Ovary (tissue), 9 donors: ENCODE measurements around the gene LIN9. TPM values are rescaled to one million over a fixed set of nuclear protein-coding genes. Genes with fewer than 3 reads are reported as not detected.

Experiments used
- DNase-seq, 5 donors: peaks; one replicate each; pipeline ENCODE4 v3.0.0-alpha.2; 2019 to 2020
- H3K27ac ChIP-seq, 2 donors: fragments of 200-600 bp; one replicate each; pipeline versions ENCODE4 v1.5.1 to v1.8.0; 2019 to 2022
- H3K27me3 ChIP-seq: fragments of 200-600 bp; one replicate; pipeline ENCODE4 v1.8.0; 2022
- H3K36me3 ChIP-seq: fragments of 200-600 bp; sonication (generic); one replicate; pipeline ENCODE4 v1.5.1; 2019
- H3K4me1 ChIP-seq: one replicate; pipeline ENCODE4 v1.8.1; 2013; ENCODE audit warnings: mild to moderate bottlenecking, moderate library complexity; ENCODE audit not compliant: insufficient read depth
- H3K4me3 ChIP-seq: fragments of 200-600 bp; sonication (generic); one replicate; pipeline ENCODE4 v1.5.1; 2017
- H3K9me3 ChIP-seq, 2 donors: fragments of 200-600 bp in 1 of 2; sonication (generic) in 1 of 2; one replicate each; pipeline versions ENCODE4 v1.5.1 to v1.8.1; 2013 to 2019; ENCODE audit warnings: mild to moderate bottlenecking in 1 of 2, moderate library complexity in 1 of 2
- CTCF ChIP-seq, 3 donors: fragments of 450-650 bp in 2 of 3; fragments of 200-600 bp in 1 of 3; IDR thresholded peaks; one replicate each; pipeline versions ENCODE4 v1.5.1 to v1.8.0; 2016 to 2022; ENCODE audit warnings: antibody characterized with exemption in 3 of 3, mild to moderate bottlenecking in 1 of 3
- EP300 ChIP-seq: sonication (generic); formaldehyde crosslinking; IDR thresholded peaks from one replicate; pipeline ENCODE4 v1.6.1; 2017; ENCODE audit warnings: antibody characterized with exemption
- POLR2A ChIP-seq: fragments of 450-650 bp; IDR thresholded peaks from one replicate; pipeline ENCODE4 v1.6.1; 2017; ENCODE audit warnings: antibody characterized with exemption, mild to moderate bottlenecking, moderate library complexity
- WGBS, 3 donors: extraction: QIAGEN DNeasy Blood & Tissue Kit in 1 of 3; methylation state at CpG; one replicate each; pipeline versions ENCODE4 v1.1.5 to v1.1.7; 2013 to 2017; 5-methylcytosine and 5-hydroxymethylcytosine counted together
- intact Hi-C, 4 donors: fragments of 100-400 bp; cut with DNase I; formaldehyde crosslinking; loops; one replicate each; pipeline versions ENCODE4 v1.11.0 to v1.15.1; 2022 to 2023
- polyA plus RNA-seq, 2 donors: library from polyadenylated mRNA; stranded (reverse); fragments of 200-250 nt in 1 of 2; fragments of 350-450 nt in 1 of 2; fragmentation: Illumina TruSeq in 1 of 2; extraction: RNeasy Lipid Tissue Mini Kit (QIAGEN cat#74804) in 1 of 2; gene quantifications; one replicate each; pipeline ENCODE4 v1.2.3, GENCODE V29; 2013 to 2014
- total RNA-seq, 7 donors: library from RNA; depleted of rRNA in 2 of 7; stranded (reverse); fragments of >200 nt in 2 of 7; fragmentation: NEBNext Ultra II Directional in 3 of 7; extraction: Animal tissue kit (Norgen Biotek cat#: 25700) in 3 of 7; gene quantifications; one replicate each; pipeline versions ENCODE4 v1.1.0 to v1.2.4, GENCODE V29; 2016 to 2023
- donor health status: DM: no; HTN: no; CAD: no; lungs with moderate emphysema.
- donor health status: DM: no; HTN: no; CAD: no.
- donor health status: Bipolar disorder and iron deficiency.
- donor health status: DM: yes; HTN: yes; CAD: no.
- donor health status: DM: no; HTN: no; CAD: no.
- donor health status: DM: yes; HTN: yes; CAD: no.

The LIN9 gene
- total and polyA plus RNA-seq, 9 donors, result 3.1 to 8.6 (median 4.3) TPM

GRCh38 chr1:226353698-226354525, 44.9 kb upstream of the LIN9 start:
- Histone ChIP-seq H3K27ac (no peak overlapping the region), H3K27me3 (no peaks in the 10 kb centered on the region), H3K4me1 (peaks cover 10% of the 10 kb centered on the region), H3K36me3 (no peaks in the 10 kb centered on the region), H3K9me3 (no peaks in the 10 kb centered on the region), H3K4me3 (no peak overlapping the region)
- no peak for DNase-seq
- intact Hi-C loops, result no loop called here
- TF ChIP-seq POLR2A (no peak), EP300 (no peak), CTCF (IDR thresholded peaks at IDR 0.05) (no peak)
- WGBS, 3 donors, result 61 to 72% (median 66%) methylated on average over 15 of the region's 15 CpGs

- intact Hi-C loops, result no loop called here
- Histone ChIP-seq H3K4me1 (peaks cover 10% of the 10 kb centered on the region), H3K9me3 (no peaks in the 10 kb centered on the region), H3K27ac (no peak overlapping the region), H3K4me3 (no peak overlapping the region), H3K36me3 (no peaks in the 10 kb centered on the region), H3K27me3 (no peaks in the 10 kb centered on the region)
- WGBS, 3 donors, result 53 to 65% (median 58%) methylated on average over 3 of the region's 3 CpGs
- TF ChIP-seq POLR2A (no peak), CTCF (IDR thresholded peaks at IDR 0.05) (no peak), EP300 (no peak)
- DNase-seq, result no peak
Observed at GRCh38 chr1:226351709-226352108, 42.7 kb upstream of the LIN9 start.

GRCh38 chr1:226350519-226350865, 41.5 kb upstream of the LIN9 start:
- H3K4me3 ChIP-seq, result no peak overlapping the region
- peak overlapping the region in 1 of 2 donors; percentile 59 for H3K27ac ChIP-seq
- H3K27me3 ChIP-seq, result no peaks in the 10 kb centered on the region
- H3K9me3 ChIP-seq, result no peaks in the 10 kb centered on the region
- H3K4me1 ChIP-seq, result peaks cover 6% of the 10 kb centered on the region
- WGBS, 3 donors, result 42 to 53% (median 44%) methylated on average over 9 of the region's 9 CpGs
- no peaks in the 10 kb centered on the region for H3K36me3 ChIP-seq
- intact Hi-C loops, result no loop called here
- TF ChIP-seq CTCF (IDR thresholded peaks at IDR 0.05) (no peak), POLR2A (no peak), EP300 (no peak)
- DNase-seq, result no peak

- H3K27ac ChIP-seq, result peak overlapping the region; percentile 36 to 59
- peaks cover 6% of the 10 kb centered on the region for H3K4me1 ChIP-seq
- H3K36me3 ChIP-seq, result no peaks in the 10 kb centered on the region
- TF ChIP-seq EP300 (no peak), CTCF (IDR thresholded peaks at IDR 0.05) (no peak), POLR2A (no peak)
- H3K4me3 ChIP-seq, result no peak overlapping the region
- DNase-seq, result peak; percentile 43 to 74 (median 62)
- no peaks in the 10 kb centered on the region for H3K27me3 ChIP-seq
- H3K9me3 ChIP-seq, result no peaks in the 10 kb centered on the region
- 14 to 21% (median 19%) methylated on average over 18 of the region's 18 CpGs for WGBS, 3 donors
- intact Hi-C loops, result loop anchor here in 1 of 4 donors (10.0 kb wide), 1 partner anchor 225 kb away; no protein-coding TSS in a partner anchor
Observed at GRCh38 chr1:226349801-226350518, 41.0 kb upstream of the LIN9 start.
